ENCODE measurements around the gene PDE6D.

DNA sequence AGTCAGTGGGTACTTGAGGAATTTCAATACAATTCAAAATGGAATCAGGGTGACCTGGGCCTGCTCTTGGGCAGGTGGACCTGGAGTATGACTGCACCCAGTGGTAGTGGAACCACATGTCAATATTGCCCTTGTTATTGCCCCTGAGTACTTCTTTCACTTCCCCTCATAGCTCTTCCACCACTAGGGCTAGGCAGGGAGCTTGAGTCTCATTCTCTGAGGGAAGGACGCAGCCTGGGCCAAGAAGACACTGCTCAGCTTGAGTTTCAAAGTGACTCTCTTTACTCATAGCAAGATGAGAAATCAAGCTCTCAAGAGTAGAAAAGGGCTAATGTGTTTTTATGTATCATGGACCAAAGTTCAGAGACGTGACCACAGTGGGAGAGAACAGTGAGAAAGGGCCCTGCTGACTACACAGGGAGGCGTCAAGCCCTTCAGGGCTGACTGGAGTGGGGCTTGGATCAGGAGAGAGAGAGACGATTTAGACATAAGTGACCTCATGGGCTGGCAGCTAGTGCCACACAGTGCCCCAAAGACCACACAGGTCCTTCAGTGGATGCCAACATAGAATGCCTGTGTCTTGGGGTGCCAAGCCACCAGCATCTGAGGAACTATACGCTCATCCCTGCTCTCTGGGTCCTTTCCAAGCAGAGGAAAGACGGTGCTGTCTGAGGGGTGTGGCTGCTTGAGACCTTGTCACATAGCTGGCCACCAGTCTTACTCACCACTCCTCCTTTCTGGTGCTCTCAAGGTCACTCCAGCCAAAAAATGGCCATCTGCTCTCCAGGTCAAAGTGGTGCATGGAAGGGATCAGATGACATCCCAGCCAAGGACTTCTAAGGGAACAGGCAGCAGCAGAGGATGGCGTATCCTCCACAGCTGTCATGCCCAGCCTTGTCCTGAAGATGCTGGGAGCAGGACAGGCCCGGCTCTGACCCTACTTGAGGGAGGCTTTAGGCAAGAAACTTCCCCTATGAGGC lies 59.8 kb downstream of the PDE6D start:
- TF ChIP-seq EP300 (IDR thresholded peaks at IDR 0.05; ENCODE audit: borderline replicate concordance) (no peak), NFIC (IDR thresholded peaks at IDR 0.05) (no peak)

Measured in Ishikawa (cell line).